MM.1S (cell line): Measurements from ENCODE around the gene MBP.

Experiments used
- DNase-seq: peaks from one replicate; pipeline ENCODE4 v3.0.0-alpha.2; 2015
- H2AFZ ChIP-seq: fragments of 300-600 bp; sonication (generic); 2 replicates; pipeline ENCODE4 v1.6.0; 2016; ENCODE audit warnings: antibody characterized with exemption, low read length
- H3F3A ChIP-seq: fragments of 300-600 bp; sonication (generic); 2 replicates; pipeline ENCODE4 v1.6.1; 2016; ENCODE audit warnings: mild to moderate bottlenecking, antibody characterized with exemption, low read length, moderate library complexity, mixed read lengths; ENCODE audit not compliant: insufficient read depth
- H3K27ac ChIP-seq: fragments of 300-600 bp; sonication (generic); 2 replicates; pipeline ENCODE4 v1.5.1; 2016; ENCODE audit warnings: mild to moderate bottlenecking, low read length
- H3K27me3 ChIP-seq: fragments of 300-600 bp; sonication (generic); replicated peaks from 2 replicates; pipeline ENCODE4 v1.6.0; 2016; ENCODE audit warnings: low read length; ENCODE audit not compliant: insufficient read depth
- H3K36me3 ChIP-seq: fragments of 300-600 bp; sonication (generic); replicated peaks from 2 replicates; pipeline ENCODE4 v1.6.1; 2016; ENCODE audit warnings: mild to moderate bottlenecking, low read length, mixed read lengths; ENCODE audit not compliant: insufficient read depth
- H3K4me1 ChIP-seq: fragments of 300-600 bp; sonication (generic); 2 replicates; pipeline ENCODE4 v1.6.1; 2016; ENCODE audit warnings: low read length, mixed read lengths
- H3K4me2 ChIP-seq: fragments of 300-600 bp; sonication (generic); 2 replicates; pipeline ENCODE4 v1.6.0; 2016; ENCODE audit warnings: low read depth, low read length
- H3K4me3 ChIP-seq: fragments of 300-600 bp; sonication (generic); 2 replicates; pipeline ENCODE4 v1.5.1; 2016; ENCODE audit warnings: low read length, mixed read lengths
- H3K79me2 ChIP-seq: fragments of 300-600 bp; sonication (generic); 2 replicates; pipeline ENCODE4 v1.6.1; 2016; ENCODE audit warnings: mixed run types, low read length, mixed read lengths
- H3K9ac ChIP-seq: fragments of 300-600 bp; sonication (generic); 2 replicates; pipeline ENCODE4 v1.6.1; 2016; ENCODE audit warnings: low read length, mixed read lengths
- H3K9me2 ChIP-seq: fragments of 300-600 bp; sonication (generic); replicated peaks from 2 replicates; pipeline ENCODE4 v1.6.1; 2016; ENCODE audit warnings: mild to moderate bottlenecking, low read length, mixed read lengths; ENCODE audit not compliant: insufficient read depth
- H3K9me3 ChIP-seq: fragments of 300-600 bp; sonication (generic); replicated peaks from 2 replicates; pipeline ENCODE4 v1.6.1; 2016; ENCODE audit warnings: mild to moderate bottlenecking, low read length, mixed read lengths; ENCODE audit not compliant: insufficient read depth
- H4K20me1 ChIP-seq: fragments of 300-600 bp; sonication (generic); 2 replicates; pipeline ENCODE4 v1.6.1; 2016; ENCODE audit warnings: mild to moderate bottlenecking, low read length, moderate library complexity, mixed read lengths; ENCODE audit not compliant: insufficient read depth
- EZH2 ChIP-seq: fragments of 300-600 bp; sonication (generic); optimal IDR thresholded peaks from 2 replicates; pipeline ENCODE3; 2017; ENCODE audit warnings: low read depth, mild to moderate bottlenecking, antibody characterized with exemption, low read length, mixed read lengths
- EZH2phosphoT487 ChIP-seq: fragments of 300-600 bp; sonication (generic); IDR thresholded peaks from 2 replicates; pipeline ENCODE4 v1.6.1; 2018; ENCODE audit warnings: antibody characterized with exemption, low read length
- TF ChIP-seq, protein P1 (sequence below): fragments of 300-600 bp; sonication (generic); IDR thresholded peaks from 2 replicates; pipeline ENCODE4 v1.5.1; 2016; ENCODE audit warnings: antibody characterized with exemption, low read length, mixed read lengths

The MBP gene

DNA sequence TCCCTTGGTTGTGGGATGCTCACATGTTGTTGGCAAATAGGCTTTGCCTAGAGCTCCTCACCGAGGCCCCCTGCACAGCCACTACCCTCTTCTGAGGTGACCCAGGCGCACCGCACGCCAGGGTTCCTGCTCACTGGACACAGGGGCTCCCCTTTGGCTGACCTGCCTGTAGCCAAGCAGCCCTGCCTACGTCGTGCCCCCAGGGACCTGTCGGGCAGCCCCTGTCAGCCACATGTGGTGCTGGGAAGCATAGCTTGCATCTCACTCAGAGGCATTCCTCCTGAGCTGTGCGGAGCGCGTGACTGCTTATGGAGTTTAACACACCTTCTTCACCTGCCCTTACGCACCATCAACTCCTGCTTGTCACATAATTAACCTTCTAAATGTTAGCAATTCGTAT is 194.0 kb downstream of the MBP start:
- Histone ChIP-seq H3K79me2 (no peaks in the 10 kb centered on the region), H2AFZ (no peak overlapping the region), H3K4me3 (no peak overlapping the region), H3K27me3 (no peaks in the 10 kb centered on the region), H3K9ac (no peak overlapping the region), H3K4me1 (no peaks in the 10 kb centered on the region), H3K36me3 (no peaks in the 10 kb centered on the region), H3K27ac (no peak overlapping the region), H3K9me3 (no peaks in the 10 kb centered on the region), H3F3A (no peaks in the 10 kb centered on the region), H4K20me1 (no peaks in the 10 kb centered on the region), H3K9me2 (no peaks in the 10 kb centered on the region), H3K4me2 (no peak overlapping the region)
- TF ChIP-seq EZH2, result no peak
- TF ChIP-seq, protein P1, sequence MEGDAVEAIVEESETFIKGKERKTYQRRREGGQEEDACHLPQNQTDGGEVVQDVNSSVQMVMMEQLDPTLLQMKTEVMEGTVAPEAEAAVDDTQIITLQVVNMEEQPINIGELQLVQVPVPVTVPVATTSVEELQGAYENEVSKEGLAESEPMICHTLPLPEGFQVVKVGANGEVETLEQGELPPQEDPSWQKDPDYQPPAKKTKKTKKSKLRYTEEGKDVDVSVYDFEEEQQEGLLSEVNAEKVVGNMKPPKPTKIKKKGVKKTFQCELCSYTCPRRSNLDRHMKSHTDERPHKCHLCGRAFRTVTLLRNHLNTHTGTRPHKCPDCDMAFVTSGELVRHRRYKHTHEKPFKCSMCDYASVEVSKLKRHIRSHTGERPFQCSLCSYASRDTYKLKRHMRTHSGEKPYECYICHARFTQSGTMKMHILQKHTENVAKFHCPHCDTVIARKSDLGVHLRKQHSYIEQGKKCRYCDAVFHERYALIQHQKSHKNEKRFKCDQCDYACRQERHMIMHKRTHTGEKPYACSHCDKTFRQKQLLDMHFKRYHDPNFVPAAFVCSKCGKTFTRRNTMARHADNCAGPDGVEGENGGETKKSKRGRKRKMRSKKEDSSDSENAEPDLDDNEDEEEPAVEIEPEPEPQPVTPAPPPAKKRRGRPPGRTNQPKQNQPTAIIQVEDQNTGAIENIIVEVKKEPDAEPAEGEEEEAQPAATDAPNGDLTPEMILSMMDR, result no peak
- TF ChIP-seq EZH2phosphoT487, result no peak
- DNase-seq, result no peak

DNA sequence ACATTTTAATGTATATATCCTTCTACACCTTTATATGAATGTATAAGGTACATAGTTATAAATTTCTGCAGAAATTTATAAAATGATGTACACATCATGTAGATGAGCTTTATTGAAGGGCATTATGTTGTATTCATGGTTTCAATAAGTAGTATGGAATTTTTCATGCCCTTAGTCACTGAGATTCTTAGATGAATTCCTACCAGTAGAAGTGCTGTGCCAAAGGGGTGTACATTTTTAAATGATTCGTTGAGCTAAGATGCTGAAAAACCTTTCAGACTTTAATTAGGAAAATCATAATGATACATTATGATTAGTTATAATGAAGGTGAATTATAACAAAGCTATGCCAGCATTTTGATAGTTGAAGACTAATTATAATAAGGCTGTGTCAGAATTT is 195.0 kb downstream of the MBP start:
- TF ChIP-seq EZH2phosphoT487 (no peak), EZH2 (no peak)
- TF ChIP-seq, protein P1, result no peak
- no peak overlapping the region for H3K4me3 ChIP-seq
- H3K36me3 ChIP-seq, result no peaks in the 10 kb centered on the region
- no peak overlapping the region for H3K27ac ChIP-seq
- H3F3A ChIP-seq, result no peaks in the 10 kb centered on the region
- H3K9me3 ChIP-seq, result no peaks in the 10 kb centered on the region
- no peak overlapping the region for H3K4me2 ChIP-seq
- no peaks in the 10 kb centered on the region for H3K9me2 ChIP-seq
- H4K20me1 ChIP-seq, result no peaks in the 10 kb centered on the region
- no peak overlapping the region for H2AFZ ChIP-seq
- H3K4me1 ChIP-seq, result no peaks in the 10 kb centered on the region
- H3K79me2 ChIP-seq, result no peaks in the 10 kb centered on the region
- no peak for DNase-seq
- H3K27me3 ChIP-seq, result no peaks in the 10 kb centered on the region
- H3K9ac ChIP-seq, result no peak overlapping the region

- no peak for DNase-seq
- Histone ChIP-seq H2AFZ (no peak overlapping the region), H3K4me3 (no peak overlapping the region), H3K4me2 (no peak overlapping the region), H3K9me2 (no peaks in the 10 kb centered on the region), H3K79me2 (no peaks in the 10 kb centered on the region), H3K9me3 (no peaks in the 10 kb centered on the region), H3K9ac (no peak overlapping the region), H4K20me1 (no peaks in the 10 kb centered on the region), H3K4me1 (no peaks in the 10 kb centered on the region), H3K36me3 (no peaks in the 10 kb centered on the region), H3K27ac (no peak overlapping the region), H3F3A (no peaks in the 10 kb centered on the region), H3K27me3 (no peaks in the 10 kb centered on the region)
- TF ChIP-seq, protein P1, result no peak
- TF ChIP-seq EZH2phosphoT487 (no peak), EZH2 (no peak)
Observed at GRCh38 chr18:76936877-76937276, 195.7 kb downstream of the MBP start.
